GM12878 (cell line): ENCODE results near the gene SH2D2A. TPM values are rescaled to one million over a fixed set of nuclear protein-coding genes. Genes with fewer than 3 reads are reported as not detected.

ENCODE experiments used
- ATAC-seq: fragments of 200-7000 bp; cut with Tn5 transposase; 3 replicates; pipeline ENCODE4 v1.9.1; 2020; ENCODE audit warnings: mild to moderate bottlenecking, moderate library complexity
- BruUV-seq: library from RNA; stranded (reverse); fragments of 400-500 nt; replicated peaks from 2 replicates; lab custom pipeline; 2021; lab: Mats Ljungman, UMichigan
- CTCF ChIA-PET: fragments of 300-600 bp; sonication (Branson Sonifier 250); formaldehyde crosslinking; extraction: SDS; loops from one replicate; lab custom pipeline; 2021; ENCODE audit warnings: inconsistent platforms; lab: Yijun Ruan, JAX
- POLR2A ChIA-PET: fragments of 350-600 bp; formaldehyde crosslinking; extraction: SDS; loops from one replicate; lab custom pipeline; 2021; ENCODE audit warnings: inconsistent platforms; lab: Charles Lee
- RAD21 ChIA-PET: fragments of 300-600 bp; sonication (Branson Sonifier 250); formaldehyde crosslinking; loops from one replicate; lab custom pipeline; 2023; ENCODE audit warnings: antibody characterized with exemption; ENCODE audit not compliant: unreplicated experiment; lab: Charles Lee
- SMC1A ChIA-PET: fragments of 300-600 bp; sonication (Branson Sonifier 250); formaldehyde crosslinking; loops from one replicate; lab custom pipeline; 2023; ENCODE audit not compliant: unreplicated experiment, uncharacterized antibody; lab: Charles Lee
- DNase-seq: peaks from one replicate; pipeline ENCODE4 v3.0.0-alpha.2; 2011; ENCODE audit warnings: low read depth, low spot score
- FAIRE-seq: peaks from 3 replicates; lab custom pipeline; 2011; peaks lifted over from hg19 to GRCh38; lab: Jason Lieb, UNC
- H2AFZ ChIP-seq: 2 replicates; pipeline ENCODE4 v1.6.0; 2011; ENCODE audit warnings: low read depth, low read length, control low read depth; ENCODE audit not compliant: control insufficient read depth
- H3K27ac ChIP-seq: 2 replicates; pipeline ENCODE4 v1.5.1; 2011; ENCODE audit warnings: control low read depth; ENCODE audit not compliant: control insufficient read depth, insufficient read depth
- H3K27me3 ChIP-seq, 2 experiments: replicated peaks in 1 of 2; 2 replicates each; pipeline versions ENCODE4 v1.6.0 to v1.6.1; 2011; ENCODE audit warnings: low read length in 1 of 2; ENCODE audit not compliant: control insufficient read depth in 2 of 2, insufficient read depth in 2 of 2
- H3K36me3 ChIP-seq, 2 experiments: 2 replicates each; pipeline ENCODE4 v1.5.1; 2011; ENCODE audit warnings: low read length in 1 of 2; ENCODE audit not compliant: control insufficient read depth in 2 of 2, insufficient read depth in 2 of 2
- H3K4me1 ChIP-seq: 2 replicates; pipeline ENCODE4 v1.6.1; 2011; ENCODE audit warnings: mild to moderate bottlenecking, low read length, moderate library complexity, mixed read lengths; ENCODE audit not compliant: control insufficient read depth, insufficient read depth
- H3K4me2 ChIP-seq: 2 replicates; pipeline ENCODE4 v1.6.0; 2011; ENCODE audit warnings: control low read depth; ENCODE audit not compliant: control insufficient read depth, insufficient read depth
- H3K4me3 ChIP-seq: fragments of 200-600 bp; sonication (generic); 2 replicates; pipeline ENCODE4 v1.5.1; 2016
- H3K79me2 ChIP-seq: 2 replicates; pipeline ENCODE4 v1.6.0; 2011; ENCODE audit warnings: low read length; ENCODE audit not compliant: control insufficient read depth, insufficient read depth
- H3K9ac ChIP-seq: 2 replicates; pipeline ENCODE4 v1.8.0; 2011; ENCODE audit warnings: low read length, control low read depth, mixed read lengths; ENCODE audit not compliant: control insufficient read depth, insufficient read depth
- H3K9me3 ChIP-seq: replicated peaks from 3 replicates; pipeline ENCODE4 v1.5.1; 2011; ENCODE audit warnings: mild to moderate bottlenecking, low read length; ENCODE audit not compliant: control insufficient read depth, insufficient read depth
- H4K20me1 ChIP-seq: 2 replicates; pipeline ENCODE4 v1.6.0; 2011; ENCODE audit not compliant: control insufficient read depth, insufficient read depth
- FOXM1 ChIP-seq: IDR thresholded peaks from 2 replicates; pipeline ENCODE4 v1.6.1; 2012; ENCODE audit warnings: low read depth, mild to moderate bottlenecking, inconsistent platforms, low read length, moderate library complexity
- IRF5 ChIP-seq: fragments of 450-650 bp; IDR thresholded peaks from 2 replicates; pipeline ENCODE4 v1.6.1; 2017; ENCODE audit warnings: borderline replicate concordance
- MEF2A ChIP-seq: IDR thresholded peaks from 2 replicates; pipeline ENCODE4 v1.6.1; 2011; ENCODE audit warnings: low read depth, mild to moderate bottlenecking, low read length, moderate library complexity; ENCODE audit not compliant: insufficient read depth
- MXI1 ChIP-seq: fragments of 150-350 bp; IDR thresholded peaks from 2 replicates; pipeline ENCODE4 v1.6.1; 2011; ENCODE audit warnings: low read depth, mild to moderate bottlenecking, inconsistent platforms, low read length, improper control_type of control experiment
- NKRF ChIP-seq: fragments of 450-650 bp; conservative IDR thresholded peaks from 2 replicates; pipeline ENCODE4 v1.6.1; 2017; ENCODE audit warnings: mild to moderate bottlenecking, moderate library complexity
- PAX8 ChIP-seq: fragments of 450-650 bp; IDR thresholded peaks from 2 replicates; pipeline ENCODE4 v1.6.1; 2017; ENCODE audit warnings: mild to moderate bottlenecking, moderate library complexity
- SUZ12 ChIP-seq: fragments of 200-600 bp; sonication (generic); IDR thresholded peaks from one replicate; pipeline ENCODE4 v1.6.1; 2018; ENCODE audit warnings: antibody characterized with exemption, mild to moderate bottlenecking; ENCODE audit not compliant: unreplicated experiment
- USF2 ChIP-seq: IDR thresholded peaks from 2 replicates; pipeline ENCODE4 v1.6.1; 2011; ENCODE audit warnings: low read depth, low read length, improper control_type of control experiment, borderline replicate concordance
- WGBS: methylation state at CpG from one replicate; pipeline ENCODE4 v1.1.6; 2016; ENCODE audit warnings: low lambda C conversion rate; ENCODE audit not compliant: insufficient replicate concordance, insufficient coverage; ENCODE audit errors: missing lambda C conversion rate; 5-methylcytosine and 5-hydroxymethylcytosine counted together
- in situ Hi-C: fragments of 300-500 bp; cut with MboI; formaldehyde crosslinking; loops from 9 replicates; pipeline ENCODE4 v1.14.3; 2018; ENCODE audit warnings: mixed read lengths
- intact Hi-C: fragments of 100-400 bp; cut with micrococcal nuclease; formaldehyde crosslinking; loops from one replicate; pipeline ENCODE4 v1.14.2; 2022; ENCODE audit not compliant: unreplicated experiment
- polyA plus RNA-seq, 11 experiments: library from polyadenylated mRNA; depleted of rRNA in 4 of 11; unstranded in 6 of 11; stranded (reverse) in 5 of 11; fragments of >200 nt; fragmentation: Nextera tagmentation in 4 of 11; fragmentation: Illumina TruSeq in 1 of 11; extraction: Ambion mirVana in 4 of 11; extraction: Trizol in 1 of 11; gene quantifications; 1 replicate in 1 of 11; 2 replicates in 10 of 11; pipeline versions ENCODE4 v1.2.1 to v1.2.3, GENCODE V29; 2011 to 2016; ENCODE audit warnings: inconsistent platforms in 2 of 11, missing spikeins in 2 of 11, low read depth in 1 of 11
- total RNA-seq, 4 experiments: library from RNA; depleted of rRNA in 3 of 4; stranded (reverse); fragments of >200 nt in 3 of 4; fragmentation: Illumina TruSeq in 1 of 4; extraction: Trizol in 1 of 4; gene quantifications; 2 replicates each; pipeline versions ENCODE4 v1.2.1 to v1.2.3, GENCODE V29; 2013 to 2021

SH2D2A gene
- total and polyA plus RNA-seq, 10 of the 15 experiments (the other 5 are each of a cell fraction or from before 2014, with no cell fraction given), result 0.72 to 15.9 (median 7.0) TPM

- DNase-seq (no peak), FAIRE-seq (no peak), ATAC-seq (no peak)
- H3K4me1 ChIP-seq, result peaks cover 21% of the 10 kb centered on the region
- H3K27me3 ChIP-seq, result no peaks in the 10 kb centered on the region
- BruUV-seq, result no TSS peak
- CTCF ChIA-PET, result interaction anchor here (0.9 to 8.5 kb wide), 6 partner anchors 12 to 121 kb away, joined by 3 to 60 read pairs (median 24); partner anchors contain the start of genes INSRR and NTRK1
- no peak overlapping the region for H2AFZ ChIP-seq
- H3K9ac ChIP-seq, result no peak overlapping the region
- H3K36me3 ChIP-seq, result no peaks in the 10 kb centered on the region; a peak in 1 of 4 replicates
- no peak overlapping the region for H3K4me2 ChIP-seq
- RAD21 ChIA-PET, result no interaction called here
- H3K27ac ChIP-seq, result no peak overlapping the region
- no peaks in the 10 kb centered on the region for H3K79me2 ChIP-seq
- POLR2A ChIA-PET, result interaction anchor here (0.6 kb wide), 1 partner anchor 77 kb away, joined by 3 read pairs; no protein-coding TSS in a partner anchor
- H3K9me3 ChIP-seq, result no peaks in the 10 kb centered on the region
- intact Hi-C loops (no loop called here), in situ Hi-C loops (no loop called here)
- H3K4me3 ChIP-seq, result no peak overlapping the region
- 52% methylated on average over 4 of the region's 4 CpGs for WGBS
- TF ChIP-seq SUZ12, result no peak
- TF ChIP-seq MEF2A, result no peak
- TF ChIP-seq MXI1, result no peak
- no peak for TF ChIP-seq FOXM1
- no peak for TF ChIP-seq USF2
- TF ChIP-seq PAX8, result no peak
- no peak for TF ChIP-seq IRF5
- TF ChIP-seq NKRF, result no peak
- no peaks in the 10 kb centered on the region for H4K20me1 ChIP-seq
- SMC1A ChIA-PET, result interaction anchor here (1.2 to 2.2 kb wide), 2 partner anchors 23 to 85 kb away, joined by 3 to 6 read pairs; no protein-coding TSS in a partner anchor
Measured at GRCh38 chr1:156811168-156811567, 5.5 kb downstream of the SH2D2A start.
